ENCODE measurements around the gene PACRG. TPM values are rescaled to one million over a fixed set of nuclear protein-coding genes. Genes with fewer than 3 reads are reported as not detected.

The PACRG gene
- total RNA-seq, 2 donors from 2014 or later: 2.8 to 21.3 TPM

GRCh38 chr6:162681447-162681846, 46.3 kb upstream of the PACRG start:
- no peak for TF ChIP-seq CTCF (IDR thresholded peaks at IDR 0.05)
- no peak for DNase-seq (ENCODE audit: low spot score)
- Histone ChIP-seq H3K4me3 (no peak overlapping the region), H3K36me3 (no peaks in the 10 kb centered on the region), H3K9me3 (no peaks in the 10 kb centered on the region), H3K27me3 (no peaks in the 10 kb centered on the region), H3K27ac (no peak overlapping the region), H3K4me1 (peaks cover 0 to 7% of the 10 kb centered on the region in 2 donors)

GRCh38 chr6:162683135-162683534, 44.6 kb upstream of the PACRG start:
- no peaks in the 10 kb centered on the region for H3K36me3 ChIP-seq
- no peak for DNase-seq (ENCODE audit: low spot score)
- no peaks in the 10 kb centered on the region for H3K9me3 ChIP-seq
- H3K27ac ChIP-seq: peak overlapping the region in 1 of 2 donors; percentile 26
- H3K4me1 ChIP-seq: peaks cover 0 to 7% of the 10 kb centered on the region in 2 donors
- no peak overlapping the region for H3K4me3 ChIP-seq
- H3K27me3 ChIP-seq: no peaks in the 10 kb centered on the region
- no peak for TF ChIP-seq CTCF (IDR thresholded peaks at IDR 0.05)

GRCh38 chr6:162684052-162684451, 43.7 kb upstream of the PACRG start:
- H3K9me3 ChIP-seq: no peaks in the 10 kb centered on the region
- H3K4me3 ChIP-seq: no peak overlapping the region
- no peak for TF ChIP-seq CTCF (IDR thresholded peaks at IDR 0.05)
- no peak overlapping the region for H3K27ac ChIP-seq
- no peak for DNase-seq (ENCODE audit: low spot score)
- H3K36me3 ChIP-seq: no peaks in the 10 kb centered on the region
- H3K27me3 ChIP-seq: no peaks in the 10 kb centered on the region
- H3K4me1 ChIP-seq: peaks cover 0 to 7% of the 10 kb centered on the region in 2 donors

GRCh38 chr6:162684961-162685360, 42.8 kb upstream of the PACRG start:
- DNase-seq (ENCODE audit: low spot score): no peak
- no peak for TF ChIP-seq CTCF (IDR thresholded peaks at IDR 0.05)
- H3K27ac ChIP-seq: no peak overlapping the region
- H3K4me3 ChIP-seq: no peak overlapping the region
- H3K27me3 ChIP-seq: no peaks in the 10 kb centered on the region
- no peaks in the 10 kb centered on the region for H3K9me3 ChIP-seq
- H3K4me1 ChIP-seq: peaks cover 0 to 7% of the 10 kb centered on the region in 2 donors
- no peaks in the 10 kb centered on the region for H3K36me3 ChIP-seq

GRCh38 chr6:162685586-162685985, 42.2 kb upstream of the PACRG start:
- Histone ChIP-seq H3K36me3 (no peaks in the 10 kb centered on the region), H3K27ac (no peak overlapping the region), H3K4me3 (no peak overlapping the region), H3K4me1 (peaks cover 0 to 7% of the 10 kb centered on the region in 2 donors), H3K27me3 (no peaks in the 10 kb centered on the region), H3K9me3 (no peaks in the 10 kb centered on the region)
- no peak for TF ChIP-seq CTCF (IDR thresholded peaks at IDR 0.05)
- DNase-seq (ENCODE audit: low spot score): no peak

- H3K27ac ChIP-seq: no peak overlapping the region
- no peak overlapping the region for H3K4me3 ChIP-seq
- H3K36me3 ChIP-seq: no peaks in the 10 kb centered on the region
- no peaks in the 10 kb centered on the region for H3K27me3 ChIP-seq
- H3K4me1 ChIP-seq: no peaks in the 10 kb centered on the region
- TF ChIP-seq CTCF (IDR thresholded peaks at IDR 0.05): no peak
- no peak for DNase-seq (ENCODE audit: low spot score)
- no peaks in the 10 kb centered on the region for H3K9me3 ChIP-seq
Observed at GRCh38 chr6:162688751-162689345, 38.9 kb upstream of the PACRG start.

Measured in right atrium auricular region (tissue), 2 donors.